22Rv1 (cell line): Measurements from ENCODE around the gene CAMK4.

Experiments
- H3K27ac ChIP-seq: fragments of 450-650 bp; 2 replicates; pipeline ENCODE4 v1.5.1; 2017
- ZFX ChIP-seq: fragments of 450-650 bp; IDR thresholded peaks from 2 replicates; pipeline ENCODE4 v1.6.1; 2017; ENCODE audit warnings: antibody characterized with exemption, borderline replicate concordance
- TF ChIP-seq, protein P1 (sequence below): fragments of 450-650 bp; IDR thresholded peaks from 2 replicates; pipeline ENCODE4 v1.5.1; 2017; ENCODE audit warnings: mild to moderate bottlenecking

CAMK4 gene

DNA sequence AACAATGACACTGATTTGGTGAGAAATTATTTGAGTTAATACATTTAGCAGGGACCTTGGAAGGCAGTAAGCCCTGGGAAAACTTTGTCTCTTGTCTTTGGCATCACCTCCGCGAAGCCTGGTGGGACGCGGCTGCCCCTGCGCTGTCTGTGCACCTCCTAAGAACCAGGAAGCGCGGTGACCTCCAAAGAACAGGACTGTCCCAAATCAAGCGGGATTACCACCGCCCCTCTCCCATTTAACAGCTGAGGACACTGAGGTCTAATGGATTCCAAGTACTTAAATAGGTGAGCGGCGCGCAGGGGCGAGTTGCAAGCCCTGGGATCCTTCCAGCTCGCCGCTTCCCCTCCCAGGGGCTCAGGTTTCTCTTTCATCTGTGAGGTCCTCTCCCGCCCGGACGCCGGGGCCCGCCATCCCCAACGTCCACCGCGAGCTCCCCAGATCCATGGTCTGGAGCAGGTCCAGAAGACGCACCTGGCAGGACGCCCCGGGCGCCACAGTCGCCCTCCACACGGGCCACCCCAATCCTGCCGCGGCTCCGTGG is 287.7 kb downstream of the CAMK4 start:
- TF ChIP-seq, protein P1, sequence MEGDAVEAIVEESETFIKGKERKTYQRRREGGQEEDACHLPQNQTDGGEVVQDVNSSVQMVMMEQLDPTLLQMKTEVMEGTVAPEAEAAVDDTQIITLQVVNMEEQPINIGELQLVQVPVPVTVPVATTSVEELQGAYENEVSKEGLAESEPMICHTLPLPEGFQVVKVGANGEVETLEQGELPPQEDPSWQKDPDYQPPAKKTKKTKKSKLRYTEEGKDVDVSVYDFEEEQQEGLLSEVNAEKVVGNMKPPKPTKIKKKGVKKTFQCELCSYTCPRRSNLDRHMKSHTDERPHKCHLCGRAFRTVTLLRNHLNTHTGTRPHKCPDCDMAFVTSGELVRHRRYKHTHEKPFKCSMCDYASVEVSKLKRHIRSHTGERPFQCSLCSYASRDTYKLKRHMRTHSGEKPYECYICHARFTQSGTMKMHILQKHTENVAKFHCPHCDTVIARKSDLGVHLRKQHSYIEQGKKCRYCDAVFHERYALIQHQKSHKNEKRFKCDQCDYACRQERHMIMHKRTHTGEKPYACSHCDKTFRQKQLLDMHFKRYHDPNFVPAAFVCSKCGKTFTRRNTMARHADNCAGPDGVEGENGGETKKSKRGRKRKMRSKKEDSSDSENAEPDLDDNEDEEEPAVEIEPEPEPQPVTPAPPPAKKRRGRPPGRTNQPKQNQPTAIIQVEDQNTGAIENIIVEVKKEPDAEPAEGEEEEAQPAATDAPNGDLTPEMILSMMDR = no peak
- no peak for TF ChIP-seq ZFX
- H3K27ac ChIP-seq = peak overlapping the region; percentile 98

DNA sequence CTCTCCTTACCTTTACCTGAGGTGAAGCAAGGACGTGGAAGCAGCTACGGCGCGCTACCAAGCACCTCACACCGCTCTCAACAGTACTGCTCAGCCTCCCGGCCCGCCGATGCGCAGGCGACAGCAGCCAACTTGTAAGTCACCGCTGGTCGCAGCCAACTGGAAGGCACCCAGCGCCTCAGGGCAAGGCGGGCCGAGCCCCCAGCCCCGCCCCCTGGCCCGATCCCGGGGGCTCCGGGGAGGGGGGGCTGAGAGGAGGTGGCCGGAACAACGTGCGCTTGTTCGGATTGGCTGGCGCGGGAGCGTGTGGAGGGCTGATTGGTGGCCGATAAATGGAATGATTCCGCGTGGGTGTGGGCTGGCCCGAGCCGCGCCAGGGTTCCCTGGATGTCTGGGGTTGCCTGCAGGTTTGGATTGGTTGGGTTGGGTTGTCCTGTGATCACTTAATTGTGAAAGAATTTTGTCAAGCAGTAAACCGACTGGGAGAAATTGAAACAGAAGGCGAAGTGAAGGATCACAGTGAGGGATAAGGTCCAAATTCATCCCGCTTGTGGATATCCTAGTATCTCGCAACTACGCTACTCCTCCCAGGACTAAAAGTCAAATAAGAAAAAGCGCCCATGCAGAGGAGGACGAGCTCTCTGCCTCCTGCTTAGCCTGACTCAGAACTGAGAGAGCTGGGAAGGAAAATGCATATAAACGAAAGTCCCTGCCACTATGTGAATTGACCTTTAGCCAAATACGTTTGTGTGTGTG is 288.4 kb downstream of the CAMK4 start, which contains the start of gene STARD4:
STARD4 (minus strand) TSS at position 161 of the 756 bp plus-strand sequence. CDS start 5,102 bp downstream, outside the sequence.
- TF ChIP-seq, protein P1 = no peak
- no peak for TF ChIP-seq ZFX
- peak within 1 kb of the TSS; percentile 98 for H3K27ac ChIP-seq

DNA sequence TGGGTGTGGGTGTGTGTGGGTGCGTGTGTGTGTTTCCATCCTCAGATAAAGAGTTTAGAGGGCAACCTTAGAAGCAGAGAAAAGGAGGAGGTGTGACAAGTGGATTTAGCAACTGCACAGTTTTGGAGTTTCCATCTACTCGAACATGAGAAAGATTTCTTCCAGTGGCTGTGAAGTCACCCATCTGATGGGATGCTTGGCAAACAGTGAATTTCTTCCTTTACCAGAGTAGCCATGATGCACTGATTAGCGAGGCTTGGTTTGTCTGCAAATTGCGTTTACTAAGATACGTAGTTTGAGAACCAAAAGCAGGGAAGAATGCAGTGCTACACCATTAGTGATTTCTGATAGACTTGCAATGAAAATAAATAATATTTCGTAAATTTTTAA is 288.9 kb downstream of the CAMK4 start:
- H3K27ac ChIP-seq = peak overlapping the region; percentile 98
- TF ChIP-seq, protein P1 = no peak

DNA sequence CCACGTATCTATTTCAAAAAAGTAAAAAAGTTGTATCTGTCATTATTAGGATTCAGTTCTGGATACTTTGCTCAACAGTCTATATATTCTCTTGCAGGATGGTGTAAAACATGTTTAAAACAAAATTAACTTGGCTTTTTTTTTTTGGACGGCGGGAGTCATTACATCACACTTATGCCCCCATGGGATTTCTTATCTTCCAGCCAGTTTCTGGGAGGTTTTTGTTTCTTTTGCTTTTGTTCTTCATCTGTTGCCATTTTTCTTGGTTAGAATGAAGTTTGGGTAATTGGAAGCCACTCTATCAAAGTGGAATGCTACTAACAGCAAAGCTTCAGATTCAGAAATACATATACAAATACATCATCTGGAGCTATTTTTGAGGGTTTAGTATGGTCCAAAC is 289.9 kb downstream of the CAMK4 start:
- no peak for TF ChIP-seq ZFX
- TF ChIP-seq, protein P1 = no peak
- H3K27ac ChIP-seq = peak overlapping the region; percentile 98

DNA sequence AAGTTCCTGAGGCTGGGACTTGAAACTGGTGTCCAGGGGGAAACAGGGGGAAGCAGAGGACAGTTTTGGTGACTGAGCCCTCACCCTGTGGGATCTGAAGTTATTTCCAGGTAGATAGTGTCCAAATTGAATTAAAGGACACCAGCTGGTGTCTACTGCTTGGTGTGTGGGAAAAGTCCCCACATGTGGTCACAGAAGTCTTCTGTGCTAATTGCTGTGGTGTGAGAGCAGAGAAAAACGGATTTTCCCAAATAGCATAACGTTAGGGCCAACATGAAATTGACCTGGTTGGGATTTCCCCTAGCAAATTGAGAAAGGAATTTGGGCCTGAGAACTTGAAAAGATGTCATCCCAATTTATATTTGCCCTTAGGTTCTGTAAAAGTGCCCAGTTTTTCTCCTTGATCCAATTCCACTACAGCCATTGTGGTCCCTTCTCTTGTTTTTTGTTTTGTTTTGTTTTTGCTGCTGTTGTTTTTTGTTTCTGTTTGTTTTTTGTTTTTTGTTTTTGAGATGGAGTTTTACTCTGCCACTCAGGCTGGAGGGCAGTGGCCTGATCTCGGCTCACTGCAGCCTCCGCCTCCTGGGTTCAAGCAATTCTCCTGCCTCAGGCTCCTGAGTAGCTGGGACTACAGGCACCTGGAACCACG is 293.8 kb downstream of the CAMK4 start:
- no peak overlapping the region for H3K27ac ChIP-seq
- TF ChIP-seq, protein P1 = no peak
- no peak for TF ChIP-seq ZFX

DNA sequence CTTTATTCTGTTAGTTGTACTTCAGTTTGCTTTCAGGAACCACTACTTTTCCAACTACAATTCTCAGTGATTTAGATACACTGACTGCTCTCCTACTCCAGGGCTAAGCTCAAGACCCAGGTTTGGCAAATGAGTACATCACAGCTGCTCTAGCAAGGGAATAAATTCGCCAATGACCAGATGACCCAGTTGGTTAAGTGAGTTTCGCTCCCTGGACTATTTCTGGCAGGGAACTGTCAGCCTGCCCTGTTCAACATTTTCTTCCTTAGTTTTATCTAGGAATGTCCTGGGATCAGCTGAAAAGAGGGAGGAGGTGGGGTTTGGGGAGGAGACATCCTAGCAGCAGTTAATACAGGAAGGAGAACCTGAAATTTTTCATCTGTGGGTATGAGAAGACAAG is 294.6 kb downstream of the CAMK4 start:
- no peak overlapping the region for H3K27ac ChIP-seq
- TF ChIP-seq, protein P1 = no peak
- no peak for TF ChIP-seq ZFX

DNA sequence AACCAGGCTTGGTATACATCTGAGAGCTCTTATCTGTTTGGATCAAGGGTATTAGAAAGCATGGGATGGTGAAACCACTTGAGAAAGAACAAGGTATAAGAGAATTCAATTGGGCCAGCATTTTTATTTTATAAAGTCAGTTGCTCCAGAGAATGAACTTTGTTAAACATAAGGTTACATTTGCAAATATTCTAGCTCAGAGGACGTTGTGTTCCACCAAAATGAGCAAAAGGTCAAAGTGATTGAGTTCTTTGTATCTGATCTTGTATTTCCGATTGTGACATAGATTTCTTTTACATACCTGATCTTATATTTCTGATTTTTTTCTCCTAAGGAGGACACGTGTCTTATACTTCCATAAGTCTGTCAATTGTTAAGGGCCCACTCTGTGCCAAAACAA is 296.7 kb downstream of the CAMK4 start:
- TF ChIP-seq ZFX = no peak
- TF ChIP-seq, protein P1 = no peak
- H3K27ac ChIP-seq = no peak overlapping the region
